ENCODE data around the gene TK2.

Gene TK2

DNA sequence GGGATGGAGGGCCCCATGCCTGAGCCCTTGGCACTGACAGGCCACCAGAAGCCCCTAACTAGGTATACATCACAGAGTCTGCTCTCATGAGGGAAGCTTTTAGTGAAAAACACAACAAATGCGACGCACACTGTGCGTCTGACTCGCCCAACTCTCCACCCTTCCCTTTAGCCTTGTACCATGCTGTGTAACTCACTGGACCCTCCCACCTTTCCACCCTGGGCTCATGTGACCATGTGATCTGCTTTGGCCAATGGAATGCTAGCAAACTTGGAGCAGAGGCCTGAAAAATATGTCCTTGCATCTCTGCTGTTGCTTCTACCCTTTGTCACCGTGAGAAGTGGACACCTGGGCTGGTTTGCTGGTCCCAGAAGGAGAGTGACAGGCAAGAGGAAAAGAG is 21.6 kb downstream of the TK2 start:
- DNase-seq (ENCODE audit: low read depth): no peak
- TF ChIP-seq, protein P1, sequence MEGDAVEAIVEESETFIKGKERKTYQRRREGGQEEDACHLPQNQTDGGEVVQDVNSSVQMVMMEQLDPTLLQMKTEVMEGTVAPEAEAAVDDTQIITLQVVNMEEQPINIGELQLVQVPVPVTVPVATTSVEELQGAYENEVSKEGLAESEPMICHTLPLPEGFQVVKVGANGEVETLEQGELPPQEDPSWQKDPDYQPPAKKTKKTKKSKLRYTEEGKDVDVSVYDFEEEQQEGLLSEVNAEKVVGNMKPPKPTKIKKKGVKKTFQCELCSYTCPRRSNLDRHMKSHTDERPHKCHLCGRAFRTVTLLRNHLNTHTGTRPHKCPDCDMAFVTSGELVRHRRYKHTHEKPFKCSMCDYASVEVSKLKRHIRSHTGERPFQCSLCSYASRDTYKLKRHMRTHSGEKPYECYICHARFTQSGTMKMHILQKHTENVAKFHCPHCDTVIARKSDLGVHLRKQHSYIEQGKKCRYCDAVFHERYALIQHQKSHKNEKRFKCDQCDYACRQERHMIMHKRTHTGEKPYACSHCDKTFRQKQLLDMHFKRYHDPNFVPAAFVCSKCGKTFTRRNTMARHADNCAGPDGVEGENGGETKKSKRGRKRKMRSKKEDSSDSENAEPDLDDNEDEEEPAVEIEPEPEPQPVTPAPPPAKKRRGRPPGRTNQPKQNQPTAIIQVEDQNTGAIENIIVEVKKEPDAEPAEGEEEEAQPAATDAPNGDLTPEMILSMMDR (conservative IDR thresholded peaks at IDR 0.05; ENCODE audit: control insufficient read depth, insufficient read depth, low read depth, low read length): no peak
- no peak overlapping the region for H3K4me3 ChIP-seq (ENCODE audit: control insufficient read depth, low read depth, low read length)

DNA sequence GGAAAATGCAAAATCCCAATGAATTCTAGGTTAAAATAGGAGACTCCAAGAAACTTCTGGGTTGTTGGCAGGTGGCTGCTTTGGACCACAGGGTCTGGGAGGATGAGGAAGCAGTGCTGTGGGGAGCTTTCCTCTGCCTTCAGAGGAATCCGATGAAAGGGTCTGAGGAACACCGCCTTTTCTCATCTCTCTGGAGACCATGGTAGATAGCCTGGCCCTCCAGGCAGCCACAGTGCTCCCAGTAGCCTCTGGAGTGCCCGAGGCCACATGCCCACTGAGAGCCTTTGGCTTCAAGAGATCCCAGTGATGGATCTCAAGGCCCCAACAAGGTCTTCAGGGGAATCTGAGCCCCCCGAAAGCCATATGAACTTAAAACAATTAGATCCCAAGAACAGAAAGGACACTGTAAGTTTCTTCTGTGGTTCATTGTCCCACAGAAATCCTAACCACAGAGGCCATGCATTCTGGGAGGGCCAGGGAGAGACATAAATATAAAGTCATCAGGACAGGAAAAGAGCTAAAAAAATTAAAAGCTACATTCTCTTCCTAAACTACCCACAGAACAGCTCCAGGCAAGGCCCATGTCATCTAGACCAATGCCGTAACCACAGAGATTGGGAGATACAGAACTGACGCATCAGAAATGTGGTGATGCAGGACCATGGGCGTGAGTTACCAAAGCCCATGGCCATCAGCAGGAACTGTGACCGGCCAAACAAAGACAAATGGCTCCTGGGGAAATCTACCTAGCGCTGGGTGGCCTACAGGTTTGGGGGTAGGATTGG is 24.3 kb downstream of the TK2 start:
- DNase-seq (ENCODE audit: low read depth): no peak
- TF ChIP-seq, protein P1 (conservative IDR thresholded peaks at IDR 0.05; ENCODE audit: control insufficient read depth, insufficient read depth, low read depth, low read length): no peak

DNA sequence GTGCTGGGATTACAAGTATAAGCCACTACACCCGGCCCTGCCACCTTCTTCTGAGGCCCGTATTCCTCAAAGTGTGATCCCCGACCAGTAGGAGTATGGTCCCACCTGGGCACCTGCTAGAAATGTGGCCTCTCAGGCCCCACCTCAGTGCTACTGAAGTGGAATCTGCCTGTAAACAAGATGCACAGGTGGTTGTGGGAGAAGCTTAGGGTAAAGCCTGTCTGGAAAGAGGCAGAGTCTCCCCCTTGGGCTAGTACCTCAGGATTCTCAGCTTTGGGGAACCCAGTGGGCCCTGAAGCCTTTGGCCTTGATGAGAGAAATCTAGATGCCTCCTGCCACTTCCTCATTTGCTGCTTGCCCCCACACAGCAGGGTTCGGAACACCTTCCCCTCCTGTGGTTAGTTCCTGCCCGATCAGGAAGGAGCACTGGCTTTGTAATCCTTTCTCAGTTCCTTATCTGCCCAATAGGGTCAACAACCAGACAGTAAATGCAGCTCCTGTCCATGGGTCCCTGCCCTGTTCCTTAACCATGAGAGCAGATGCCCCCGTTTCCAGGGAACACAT is 25.2 kb downstream of the TK2 start:
- no peak overlapping the region for H3K4me3 ChIP-seq (ENCODE audit: control insufficient read depth, low read depth, low read length)
- TF ChIP-seq, protein P1 (conservative IDR thresholded peaks at IDR 0.05; ENCODE audit: control insufficient read depth, insufficient read depth, low read depth, low read length): no peak
- no peak for DNase-seq (ENCODE audit: low read depth)

More for the DNA sequence above, 24.3 kb downstream of the TK2 start:
- no peak overlapping the region for H3K4me3 ChIP-seq (ENCODE audit: control insufficient read depth, low read depth, low read length)

DNA sequence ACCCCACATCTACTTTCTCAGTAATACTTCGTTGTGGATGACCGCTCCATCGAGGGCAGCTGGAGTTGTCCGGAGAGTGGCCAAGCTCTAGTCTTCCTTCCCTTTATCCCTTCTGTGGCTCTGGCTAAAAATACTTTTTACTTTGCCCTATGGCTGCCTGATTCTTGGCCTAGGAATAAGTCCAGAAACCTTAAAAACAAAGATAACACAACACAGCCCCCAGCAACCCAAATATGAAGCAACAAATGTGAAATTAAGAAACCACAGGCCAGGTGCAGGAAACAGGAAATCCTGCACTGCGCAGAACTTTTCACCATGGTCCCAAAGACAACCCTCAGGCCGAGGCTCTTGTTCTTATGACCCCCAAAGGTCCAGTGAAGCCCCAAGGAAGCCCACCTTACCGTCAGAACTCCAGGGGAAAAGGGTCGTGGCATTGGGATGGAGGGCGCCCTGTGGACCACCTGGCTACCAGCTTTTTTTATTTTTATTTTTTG is 26.0 kb downstream of the TK2 start:
- no peak for DNase-seq (ENCODE audit: low read depth)
- no peak overlapping the region for H3K4me3 ChIP-seq (ENCODE audit: control insufficient read depth, low read depth, low read length)
- TF ChIP-seq, protein P1 (conservative IDR thresholded peaks at IDR 0.05; ENCODE audit: control insufficient read depth, insufficient read depth, low read depth, low read length): no peak

GRCh38 chr16:66522816-66523590 is 26.9 kb downstream of the TK2 start:
- TF ChIP-seq, protein P1 (conservative IDR thresholded peaks at IDR 0.05; ENCODE audit: control insufficient read depth, insufficient read depth, low read depth, low read length): no peak
- DNase-seq (ENCODE audit: low read depth): no peak
- H3K4me3 ChIP-seq (ENCODE audit: control insufficient read depth, low read depth, low read length): no peak overlapping the region

GRCh38 chr16:66521951-66522771 is 27.8 kb downstream of the TK2 start:
- no peak overlapping the region for H3K4me3 ChIP-seq (ENCODE audit: control insufficient read depth, low read depth, low read length)
- TF ChIP-seq, protein P1 (conservative IDR thresholded peaks at IDR 0.05; ENCODE audit: control insufficient read depth, insufficient read depth, low read depth, low read length): no peak
- peak; percentile 67 for DNase-seq (ENCODE audit: low read depth)

All from fibroblast of mammary gland (primary cell).